ENCODE data around the gene TLE4. TPM values are rescaled to one million over a fixed set of nuclear protein-coding genes. Genes with fewer than 3 reads are reported as not detected.

The TLE4 gene
- total RNA-seq, 1 donor from 2014 or later, result 97.4 TPM

DNA sequence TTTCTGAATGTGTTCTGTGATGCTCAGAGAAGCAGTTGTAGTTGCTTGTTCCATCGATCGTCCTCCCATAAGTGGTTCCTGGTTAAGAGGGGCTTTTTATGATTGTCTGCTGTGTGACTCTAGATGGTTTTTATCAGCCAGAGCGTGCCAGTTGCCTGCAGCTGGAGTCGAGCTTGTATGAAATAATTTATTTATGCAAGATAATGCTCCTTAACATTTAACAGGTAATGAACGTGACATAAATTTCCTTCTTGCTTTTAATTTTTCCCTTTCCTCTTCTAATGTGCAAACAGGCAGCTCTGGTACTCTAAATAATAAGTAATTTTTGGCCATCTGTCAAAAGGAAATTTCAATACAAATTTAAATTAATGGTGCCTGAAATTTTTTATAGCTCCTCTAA lies 84.4 kb downstream of the TLE4 start:
- Mint-ChIP-seq H3K27ac (ENCODE audit: unreplicated experiment) (no peak overlapping the region), H3K36me3 (ENCODE audit: unreplicated experiment) (no peaks in the 10 kb centered on the region), H3K9me3 (ENCODE audit: unreplicated experiment) (no peaks in the 10 kb centered on the region), H3K4me1 (ENCODE audit: low read depth, unreplicated experiment) (peaks cover 10% of the 10 kb centered on the region), H3K27me3 (ENCODE audit: unreplicated experiment) (peaks cover 1% of the 10 kb centered on the region), H3K4me3 (ENCODE audit: unreplicated experiment) (no peak overlapping the region)
- no peak for DNase-seq
- TF ChIP-seq, protein P1, sequence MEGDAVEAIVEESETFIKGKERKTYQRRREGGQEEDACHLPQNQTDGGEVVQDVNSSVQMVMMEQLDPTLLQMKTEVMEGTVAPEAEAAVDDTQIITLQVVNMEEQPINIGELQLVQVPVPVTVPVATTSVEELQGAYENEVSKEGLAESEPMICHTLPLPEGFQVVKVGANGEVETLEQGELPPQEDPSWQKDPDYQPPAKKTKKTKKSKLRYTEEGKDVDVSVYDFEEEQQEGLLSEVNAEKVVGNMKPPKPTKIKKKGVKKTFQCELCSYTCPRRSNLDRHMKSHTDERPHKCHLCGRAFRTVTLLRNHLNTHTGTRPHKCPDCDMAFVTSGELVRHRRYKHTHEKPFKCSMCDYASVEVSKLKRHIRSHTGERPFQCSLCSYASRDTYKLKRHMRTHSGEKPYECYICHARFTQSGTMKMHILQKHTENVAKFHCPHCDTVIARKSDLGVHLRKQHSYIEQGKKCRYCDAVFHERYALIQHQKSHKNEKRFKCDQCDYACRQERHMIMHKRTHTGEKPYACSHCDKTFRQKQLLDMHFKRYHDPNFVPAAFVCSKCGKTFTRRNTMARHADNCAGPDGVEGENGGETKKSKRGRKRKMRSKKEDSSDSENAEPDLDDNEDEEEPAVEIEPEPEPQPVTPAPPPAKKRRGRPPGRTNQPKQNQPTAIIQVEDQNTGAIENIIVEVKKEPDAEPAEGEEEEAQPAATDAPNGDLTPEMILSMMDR (IDR thresholded peaks at IDR 0.05; ENCODE audit: partially characterized antibody, unreplicated experiment), result no peak

DNA sequence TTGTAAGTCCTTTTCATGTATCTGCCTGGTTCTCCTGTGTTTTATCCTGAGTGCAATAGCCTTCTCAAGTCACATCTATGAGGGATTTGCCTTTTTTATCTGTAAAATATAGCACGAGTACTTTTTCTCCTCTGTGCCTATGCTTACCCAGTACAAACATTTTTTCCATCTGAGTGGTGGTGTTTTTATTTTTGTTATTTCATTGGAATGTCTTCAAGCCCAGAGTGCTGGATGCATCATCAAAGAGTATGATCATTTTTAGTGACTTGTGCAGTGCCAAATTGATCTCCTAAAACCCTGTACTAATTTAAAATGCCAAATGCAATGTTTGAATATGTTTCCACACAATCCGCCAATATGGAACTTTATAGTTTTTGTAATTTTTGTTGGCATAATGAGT lies 86.1 kb downstream of the TLE4 start:
- H3K4me1 Mint-ChIP-seq (ENCODE audit: low read depth, unreplicated experiment), result peaks cover 24% of the 10 kb centered on the region
- no peak overlapping the region for H3K27ac Mint-ChIP-seq (ENCODE audit: unreplicated experiment)

DNA sequence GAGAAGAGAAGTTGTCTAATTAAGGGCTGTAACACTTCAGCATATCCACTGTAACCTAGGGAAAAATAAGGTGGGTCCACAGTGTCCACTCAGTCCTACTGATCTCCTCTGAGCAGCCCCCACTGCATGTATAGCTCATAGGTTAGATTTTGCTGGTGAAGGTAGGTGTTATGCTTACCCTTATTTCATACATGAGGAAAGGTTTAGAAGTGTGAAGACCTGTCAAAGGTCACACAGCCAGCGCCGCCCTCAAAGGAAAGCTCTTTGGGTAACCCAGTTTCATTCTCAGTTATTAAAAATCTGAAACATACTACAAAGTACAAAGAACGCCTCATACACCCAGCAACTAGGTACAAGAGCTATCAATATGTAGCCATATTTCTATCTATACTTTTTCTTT lies 87.2 kb downstream of the TLE4 start:
- H3K36me3 Mint-ChIP-seq (ENCODE audit: unreplicated experiment), result no peaks in the 10 kb centered on the region
- no peak overlapping the region for H3K4me3 Mint-ChIP-seq (ENCODE audit: unreplicated experiment)
- no peak for DNase-seq
- peaks cover 31% of the 10 kb centered on the region for H3K4me1 Mint-ChIP-seq (ENCODE audit: low read depth, unreplicated experiment)
- TF ChIP-seq, protein P1 (IDR thresholded peaks at IDR 0.05; ENCODE audit: partially characterized antibody, unreplicated experiment), result no peak
- H3K27me3 Mint-ChIP-seq (ENCODE audit: unreplicated experiment), result peaks cover 4% of the 10 kb centered on the region
- no peak overlapping the region for H3K27ac Mint-ChIP-seq (ENCODE audit: unreplicated experiment)
- peaks cover 3% of the 10 kb centered on the region for H3K9me3 Mint-ChIP-seq (ENCODE audit: unreplicated experiment)

More for the DNA sequence above, 86.1 kb downstream of the TLE4 start:
- DNase-seq, result no peak
- peaks cover 4% of the 10 kb centered on the region for H3K27me3 Mint-ChIP-seq (ENCODE audit: unreplicated experiment)
- TF ChIP-seq, protein P1 (IDR thresholded peaks at IDR 0.05; ENCODE audit: partially characterized antibody, unreplicated experiment), result no peak
- no peaks in the 10 kb centered on the region for H3K36me3 Mint-ChIP-seq (ENCODE audit: unreplicated experiment)
- H3K4me3 Mint-ChIP-seq (ENCODE audit: unreplicated experiment), result no peak overlapping the region
- H3K9me3 Mint-ChIP-seq (ENCODE audit: unreplicated experiment), result no peaks in the 10 kb centered on the region

DNA sequence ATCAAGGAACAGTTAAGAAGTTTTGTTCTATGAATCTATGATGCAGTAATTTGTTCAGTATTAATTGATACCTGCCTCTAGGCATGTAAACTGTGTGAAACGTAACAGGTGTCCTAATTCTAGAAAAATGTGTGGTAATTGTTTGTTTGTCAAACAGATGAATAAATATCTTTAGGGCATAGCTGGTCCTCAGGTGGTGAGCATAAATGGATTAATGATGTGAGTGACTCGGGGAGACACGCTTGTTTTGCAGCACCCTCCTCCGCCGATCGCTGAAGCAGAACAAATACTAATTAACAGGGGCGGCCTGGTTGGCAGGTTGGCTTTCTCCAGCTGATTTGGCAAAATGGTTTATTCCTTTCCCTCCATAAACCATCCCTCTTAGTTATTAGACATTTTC lies 88.8 kb downstream of the TLE4 start:
- peak; percentile 38 for DNase-seq
- Mint-ChIP-seq H3K27ac (ENCODE audit: unreplicated experiment) (no peak overlapping the region), H3K27me3 (ENCODE audit: unreplicated experiment) (peaks cover 6% of the 10 kb centered on the region), H3K4me3 (ENCODE audit: unreplicated experiment) (no peak overlapping the region), H3K4me1 (ENCODE audit: low read depth, unreplicated experiment) (peaks cover 47% of the 10 kb centered on the region), H3K36me3 (ENCODE audit: unreplicated experiment) (no peaks in the 10 kb centered on the region), H3K9me3 (ENCODE audit: unreplicated experiment) (peaks cover 6% of the 10 kb centered on the region)
- TF ChIP-seq, protein P1 (IDR thresholded peaks at IDR 0.05; ENCODE audit: partially characterized antibody, unreplicated experiment), result no peak

DNA sequence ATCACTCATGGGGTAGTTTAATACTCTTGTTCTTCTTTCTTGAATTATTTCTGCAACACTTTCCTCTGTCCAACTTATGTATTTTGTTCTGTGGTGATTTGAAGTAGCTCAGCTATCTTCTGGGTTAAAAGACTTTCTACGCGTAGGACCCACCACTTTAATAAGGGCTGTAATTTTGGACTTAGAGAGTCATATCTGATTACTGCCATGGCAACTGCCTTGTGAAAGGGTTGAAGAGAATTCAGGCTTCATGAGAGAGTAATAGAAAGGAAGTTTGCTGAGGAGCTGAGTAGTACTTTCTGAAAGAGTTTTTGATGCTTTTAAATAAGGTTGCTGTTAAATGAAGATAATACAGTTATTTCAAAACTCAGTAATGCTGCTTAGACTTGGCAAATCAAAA lies 89.5 kb downstream of the TLE4 start:
- no peak for DNase-seq
- H3K4me3 Mint-ChIP-seq (ENCODE audit: unreplicated experiment), result no peak overlapping the region
- peaks cover 6% of the 10 kb centered on the region for H3K9me3 Mint-ChIP-seq (ENCODE audit: unreplicated experiment)
- H3K36me3 Mint-ChIP-seq (ENCODE audit: unreplicated experiment), result no peaks in the 10 kb centered on the region
- H3K4me1 Mint-ChIP-seq (ENCODE audit: low read depth, unreplicated experiment), result peaks cover 50% of the 10 kb centered on the region
- peaks cover 6% of the 10 kb centered on the region for H3K27me3 Mint-ChIP-seq (ENCODE audit: unreplicated experiment)
- no peak overlapping the region for H3K27ac Mint-ChIP-seq (ENCODE audit: unreplicated experiment)
- TF ChIP-seq, protein P1 (IDR thresholded peaks at IDR 0.05; ENCODE audit: partially characterized antibody, unreplicated experiment), result no peak

All from glutamatergic neuron (in vitro differentiated cells).